HG03175 (cell line): ENCODE measurements around the gene CAMKMT.
"Not testable (repeated sequence)": the region's sequence is repeated elsewhere in the genome, so short reads cannot be mapped to it uniquely, and the experiment has no call there.

Experiments
- ATAC-seq: cut with Tn5 transposase; IDR thresholded peaks from one replicate; pipeline ENCODE4 v1.9.1; 2021; ENCODE audit warnings: mild to moderate bottlenecking, moderate library complexity; ENCODE audit not compliant: unreplicated experiment

Gene CAMKMT

DNA sequence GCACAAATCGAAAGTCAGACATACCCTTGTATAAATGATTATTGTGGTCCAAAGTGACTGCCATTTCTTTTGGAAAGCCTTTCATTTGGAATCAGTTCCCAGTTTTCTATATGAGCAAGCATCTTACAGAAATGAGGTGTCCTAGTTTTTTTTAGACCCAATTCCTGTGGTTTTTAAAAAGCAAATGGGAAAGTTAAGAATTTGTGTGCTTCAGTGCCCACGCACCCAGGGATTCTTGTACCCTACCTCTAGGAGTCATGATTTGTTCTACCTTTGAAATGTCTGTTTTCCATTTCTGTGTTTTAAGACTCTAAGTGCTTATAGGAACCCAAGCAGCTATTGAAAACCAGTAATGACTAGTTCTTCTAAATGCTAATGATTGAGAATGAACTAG lies 218.1 kb downstream of the CAMKMT start:
- ATAC-seq = no peak

DNA sequence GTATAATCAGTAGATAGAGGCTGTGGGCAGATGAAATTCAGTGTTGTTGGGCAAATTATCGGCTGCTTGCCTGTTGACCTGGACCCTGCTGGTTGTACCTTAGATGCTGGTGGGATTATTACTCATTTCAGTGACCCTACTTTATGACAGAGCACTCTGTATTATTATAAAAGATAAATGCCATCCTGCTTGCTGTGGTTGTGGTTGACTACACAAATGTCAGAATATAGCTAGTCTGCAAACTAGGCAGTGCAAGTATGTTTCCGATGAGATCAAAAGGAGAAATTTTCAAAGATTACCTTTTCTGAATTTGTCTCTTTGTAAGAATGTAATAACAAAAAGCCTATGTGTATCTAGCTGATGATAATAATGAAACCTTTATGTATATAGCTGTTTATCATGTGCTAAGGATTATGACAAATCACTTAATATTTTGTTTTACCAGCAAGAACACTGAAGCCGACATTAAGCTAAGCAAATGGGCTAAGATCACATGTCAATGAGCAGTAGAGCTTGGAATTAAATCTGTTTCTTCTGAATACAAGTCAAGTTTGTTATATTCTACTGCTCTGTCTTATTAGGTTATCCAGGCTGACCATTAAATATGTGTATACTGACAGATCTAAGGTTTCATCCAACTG lies 219.2 kb downstream of the CAMKMT start:
- no peak for ATAC-seq

GRCh38 chr2:44582363-44583008 lies 220.7 kb downstream of the CAMKMT start:
- ATAC-seq = no peak

- not testable (repeated sequence) for ATAC-seq
Observed at GRCh38 chr2:44595615-44596014, 233.9 kb downstream of the CAMKMT start.

DNA sequence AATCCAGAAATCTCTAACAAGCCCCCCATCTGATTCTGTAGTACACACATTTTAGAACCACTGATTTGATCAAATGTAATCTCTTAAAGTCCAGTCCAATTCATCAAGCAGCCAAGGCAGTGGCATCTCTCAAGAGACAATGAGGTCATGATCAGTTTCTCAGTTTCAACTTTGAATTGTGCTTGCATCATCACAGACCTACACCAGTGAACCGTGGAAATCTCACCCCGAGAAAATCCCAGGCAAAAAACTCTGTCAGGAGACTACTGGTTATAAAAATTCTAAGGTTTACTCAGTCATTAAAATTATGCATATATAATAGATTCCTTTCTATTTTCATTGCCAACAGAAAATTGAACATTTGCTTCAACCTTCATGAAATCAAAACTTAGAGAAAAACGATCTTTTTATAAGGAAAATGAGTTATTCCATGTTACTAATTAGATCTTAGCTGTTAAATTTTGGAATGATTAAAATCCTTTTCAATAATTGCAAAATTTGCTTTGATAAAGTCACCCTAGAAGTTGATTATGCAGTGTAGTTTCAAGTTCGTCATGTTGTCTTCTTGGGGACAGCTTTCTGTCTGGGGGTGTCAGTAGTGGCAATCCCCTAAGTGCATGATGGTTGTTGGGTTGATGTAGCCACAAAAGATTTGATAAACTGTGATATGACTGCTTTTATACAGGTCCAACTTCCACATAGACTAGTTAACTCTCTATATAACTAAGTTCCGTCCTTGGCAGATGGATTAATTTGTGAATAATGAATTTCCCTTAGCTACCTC lies 235.0 kb downstream of the CAMKMT start:
- ATAC-seq = no peak

GRCh38 chr2:44598330-44599119 lies 236.8 kb downstream of the CAMKMT start:
- ATAC-seq = no peak

GRCh38 chr2:44599130-44599529 lies 237.4 kb downstream of the CAMKMT start:
- no peak for ATAC-seq

GRCh38 chr2:44602446-44602845 lies 240.7 kb downstream of the CAMKMT start:
- no peak for ATAC-seq

DNA sequence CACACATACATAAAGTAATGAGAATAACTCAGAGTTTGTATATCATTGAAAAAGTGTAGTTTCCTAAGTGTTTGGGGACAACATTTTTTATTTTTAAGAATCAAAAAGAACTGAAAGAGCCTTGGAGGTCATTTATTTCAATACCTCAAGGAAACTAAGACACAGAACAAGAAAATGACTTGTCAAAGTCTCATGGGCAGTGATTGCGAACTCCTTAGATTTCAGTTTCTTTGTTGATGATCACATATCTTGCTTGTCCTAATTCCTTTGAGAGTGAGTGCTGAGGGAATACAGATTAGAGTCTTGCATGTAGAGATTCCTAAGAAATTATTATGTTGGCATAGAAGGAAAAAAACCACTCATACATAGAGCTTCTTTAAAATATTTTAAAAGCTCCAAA lies 243.8 kb downstream of the CAMKMT start:
- ATAC-seq = no peak

GRCh38 chr2:44612276-44612675 lies 250.5 kb downstream of the CAMKMT start:
- ATAC-seq = no peak

- ATAC-seq = no peak
Observed at GRCh38 chr2:44614940-44615339, 253.2 kb downstream of the CAMKMT start.

DNA sequence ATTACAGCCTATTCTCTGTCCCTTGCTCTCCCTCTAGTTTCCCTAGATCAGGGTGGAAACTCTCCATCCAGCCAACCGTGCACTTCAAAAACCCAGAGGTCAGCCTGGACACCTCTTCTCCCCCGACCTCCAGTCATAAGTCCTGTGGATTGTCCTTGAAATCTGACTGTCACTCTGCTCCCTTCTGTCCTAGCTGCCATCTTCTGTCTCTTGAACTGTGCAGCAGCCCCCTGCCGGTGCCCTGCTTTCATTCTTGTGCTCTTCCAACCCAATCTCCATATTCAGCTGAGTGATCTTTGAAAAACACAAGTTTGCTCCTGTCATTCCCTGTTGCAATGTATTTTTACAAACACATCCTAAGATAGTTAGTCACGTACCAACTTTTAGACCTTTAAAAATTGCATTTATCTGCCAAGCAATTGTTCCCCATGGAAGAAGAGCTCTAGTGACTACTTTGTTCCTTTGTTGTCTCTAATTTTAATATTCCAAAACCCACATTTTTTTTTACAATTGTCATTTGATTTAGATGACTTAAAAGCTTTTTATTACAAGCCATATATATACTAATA lies 254.3 kb downstream of the CAMKMT start:
- no peak for ATAC-seq

DNA sequence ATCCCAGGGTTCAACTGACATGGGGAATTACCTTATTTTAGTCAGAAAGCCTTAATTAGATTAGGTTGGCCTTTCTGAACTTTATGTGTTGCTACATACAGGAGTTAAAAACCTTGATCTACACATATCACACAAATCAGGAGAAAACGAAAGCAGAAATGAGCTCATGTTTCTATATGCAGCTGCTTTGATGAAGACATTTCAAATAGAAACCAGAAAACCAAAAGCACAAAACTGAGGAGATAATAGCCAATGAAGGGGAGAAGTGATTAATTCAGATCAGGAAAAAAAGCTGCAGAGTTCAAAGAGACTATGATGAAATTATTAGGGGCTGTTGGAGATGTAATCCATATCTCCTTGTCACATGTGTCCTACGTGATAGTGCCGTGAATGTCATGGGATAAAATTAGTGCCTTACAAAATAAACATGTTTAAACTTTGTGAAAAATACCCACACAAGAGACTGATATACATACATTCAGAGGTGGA lies 255.0 kb downstream of the CAMKMT start:
- ATAC-seq = peak; percentile 72

DNA sequence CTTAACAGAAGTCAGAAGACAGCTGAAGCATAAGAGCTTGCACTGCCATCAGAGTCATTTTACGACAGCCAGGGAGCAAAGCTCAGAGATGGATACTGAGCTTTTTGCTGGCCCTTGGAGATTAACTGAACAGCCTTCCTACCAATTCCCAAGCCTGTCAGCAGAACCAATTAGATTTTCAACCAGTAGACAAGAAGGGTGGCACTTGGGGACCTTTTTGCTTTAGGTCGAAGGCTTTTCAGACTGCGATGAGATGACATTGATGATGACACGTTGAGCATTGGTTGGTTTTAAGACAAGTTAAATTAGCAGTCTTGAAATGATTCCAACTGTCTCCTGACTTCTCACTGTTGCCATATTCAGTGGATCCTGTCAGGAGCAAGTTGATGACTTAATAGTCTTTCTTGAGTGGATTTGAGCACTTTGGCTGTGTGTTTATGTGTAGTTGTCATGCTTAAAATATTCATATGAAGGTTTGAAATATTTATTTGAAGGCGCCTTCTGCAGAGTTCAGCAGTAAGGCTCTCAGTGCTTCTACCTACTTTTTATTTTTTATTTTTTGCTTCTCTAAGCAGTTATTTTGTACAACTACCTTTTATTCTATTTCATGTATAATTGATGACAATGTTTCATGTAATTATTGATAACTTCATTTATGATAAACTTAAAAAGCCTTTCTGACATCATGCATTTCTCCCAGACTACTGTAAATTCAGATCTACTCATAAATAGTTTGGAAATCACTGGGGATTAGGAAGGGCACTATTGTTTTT lies 256.7 kb downstream of the CAMKMT start:
- no peak for ATAC-seq

GRCh38 chr2:44620189-44620990 lies 258.6 kb downstream of the CAMKMT start:
- ATAC-seq = no peak

- ATAC-seq = no peak
Observed at GRCh38 chr2:44623622-44624351, 262.0 kb downstream of the CAMKMT start.

DNA sequence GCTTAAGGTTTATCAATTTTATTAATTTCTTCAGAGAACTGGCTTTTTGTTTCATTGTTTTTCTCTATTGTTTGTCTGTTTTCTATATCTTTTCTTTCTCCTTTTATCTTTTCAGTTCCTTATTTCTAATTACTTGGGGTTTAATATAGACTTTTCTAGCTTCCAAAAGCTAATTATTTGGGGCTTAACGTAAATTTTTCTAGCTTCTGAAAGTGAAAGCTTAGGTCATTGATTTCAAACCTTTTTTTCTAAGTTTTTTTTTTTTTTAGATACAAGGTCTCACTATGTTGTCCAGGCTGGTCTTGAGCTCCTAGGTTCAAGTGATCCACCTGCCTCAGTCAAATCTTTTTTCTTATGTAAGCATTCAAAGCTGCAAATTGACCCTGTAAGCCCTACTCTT lies 266.6 kb downstream of the CAMKMT start:
- no peak for ATAC-seq

GRCh38 chr2:44632931-44633689 lies 271.4 kb downstream of the CAMKMT start:
- no peak for ATAC-seq
